Panc1 (cell line): ENCODE results near the gene ST3GAL5.

Experiments used
- POLR2AphosphoS5 ChIP-seq: IDR thresholded peaks from 2 replicates; pipeline ENCODE4 v1.6.1; 2012; ENCODE audit warnings: mild to moderate bottlenecking, low read depth, low read length, moderate library complexity
- SIN3A ChIP-seq: IDR thresholded peaks from 2 replicates; pipeline ENCODE4 v1.6.1; 2012; ENCODE audit warnings: low read depth, mild to moderate bottlenecking, low read length, moderate library complexity, borderline replicate concordance; ENCODE audit not compliant: insufficient read depth

DNA sequence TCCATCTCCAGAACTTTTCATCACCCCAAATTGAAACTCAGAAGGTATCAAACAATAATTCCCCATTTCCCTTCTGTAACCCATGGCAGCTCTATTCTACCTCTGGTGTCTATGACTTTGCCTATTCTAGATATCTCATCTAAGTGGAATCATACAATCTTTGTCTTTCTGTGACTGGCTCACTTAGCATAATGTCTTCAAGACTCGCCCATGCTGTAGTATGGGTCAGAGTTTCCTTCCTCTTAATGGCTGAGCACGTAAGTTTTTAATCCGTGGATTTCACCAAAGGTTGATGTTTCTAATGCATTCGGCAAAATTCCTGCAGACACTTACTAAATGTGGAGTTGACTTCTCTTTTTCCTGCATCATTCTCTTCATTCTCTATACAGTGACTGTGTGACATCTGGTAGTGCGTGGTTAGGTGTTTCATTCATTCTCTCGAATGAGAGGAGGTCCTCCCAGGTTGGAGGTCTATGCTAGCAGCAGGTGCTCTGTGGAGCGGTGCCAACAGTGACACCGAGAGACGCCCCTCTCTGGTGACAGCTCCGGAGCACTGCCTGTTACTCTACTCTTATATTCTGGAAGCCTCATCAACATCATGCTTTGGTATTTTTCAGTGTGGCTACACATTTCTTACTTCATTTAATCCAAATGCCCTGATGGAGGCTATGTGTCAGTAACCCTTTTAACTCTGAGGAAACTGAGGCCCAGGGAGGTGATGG lies 84.9 kb downstream of the ST3GAL5 start:
- no peak for TF ChIP-seq SIN3A
- no peak for TF ChIP-seq POLR2AphosphoS5
